SK-N-MC (cell line): ENCODE data around the gene SNX24.

Experiments used
- EZH2 ChIP-seq: fragments of 200-600 bp; sonication (generic); IDR thresholded peaks from one replicate; pipeline ENCODE4 v1.6.1; 2017; ENCODE audit warnings: antibody characterized with exemption
- POLR2AphosphoS5 ChIP-seq: IDR thresholded peaks from 2 replicates; pipeline ENCODE4 v1.6.1; 2012; ENCODE audit warnings: mild to moderate bottlenecking, low read depth, low read length, borderline replicate concordance

DNA sequence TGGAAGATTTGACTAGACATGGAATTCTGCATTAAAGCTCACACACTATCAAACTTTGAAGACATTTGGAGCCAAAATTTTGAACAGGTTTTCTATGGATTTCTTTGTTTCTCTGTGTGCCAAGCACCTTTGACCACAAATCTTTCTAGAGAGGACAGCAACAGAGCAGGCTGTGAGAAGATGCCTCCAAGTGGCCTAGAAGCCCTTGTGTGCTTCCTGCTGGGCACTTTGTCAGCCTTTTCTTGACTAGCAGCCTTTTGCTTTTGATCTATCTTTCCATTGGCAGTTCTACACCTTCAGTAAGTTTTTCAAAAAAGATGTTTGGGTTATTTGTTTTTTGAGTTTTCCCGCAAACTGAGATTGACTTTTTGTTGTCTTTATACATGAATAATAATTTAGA is 84.6 kb downstream of the SNX24 start:
- TF ChIP-seq POLR2AphosphoS5 (no peak), EZH2 (no peak)
